ENCODE data around the gene ZNF586.
"Not testable (repeated sequence)": the region's sequence is repeated elsewhere in the genome, so short reads cannot be mapped to it uniquely, and the experiment has no call there.

Gene ZNF586

GRCh38 chr19:57779220-57779845 lies 9.9 kb downstream of the ZNF586 start:
- TF ChIP-seq, protein P1, sequence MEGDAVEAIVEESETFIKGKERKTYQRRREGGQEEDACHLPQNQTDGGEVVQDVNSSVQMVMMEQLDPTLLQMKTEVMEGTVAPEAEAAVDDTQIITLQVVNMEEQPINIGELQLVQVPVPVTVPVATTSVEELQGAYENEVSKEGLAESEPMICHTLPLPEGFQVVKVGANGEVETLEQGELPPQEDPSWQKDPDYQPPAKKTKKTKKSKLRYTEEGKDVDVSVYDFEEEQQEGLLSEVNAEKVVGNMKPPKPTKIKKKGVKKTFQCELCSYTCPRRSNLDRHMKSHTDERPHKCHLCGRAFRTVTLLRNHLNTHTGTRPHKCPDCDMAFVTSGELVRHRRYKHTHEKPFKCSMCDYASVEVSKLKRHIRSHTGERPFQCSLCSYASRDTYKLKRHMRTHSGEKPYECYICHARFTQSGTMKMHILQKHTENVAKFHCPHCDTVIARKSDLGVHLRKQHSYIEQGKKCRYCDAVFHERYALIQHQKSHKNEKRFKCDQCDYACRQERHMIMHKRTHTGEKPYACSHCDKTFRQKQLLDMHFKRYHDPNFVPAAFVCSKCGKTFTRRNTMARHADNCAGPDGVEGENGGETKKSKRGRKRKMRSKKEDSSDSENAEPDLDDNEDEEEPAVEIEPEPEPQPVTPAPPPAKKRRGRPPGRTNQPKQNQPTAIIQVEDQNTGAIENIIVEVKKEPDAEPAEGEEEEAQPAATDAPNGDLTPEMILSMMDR (IDR thresholded peaks at IDR 0.05; ENCODE audit: unreplicated experiment in 3 of 3), result no peak

DNA sequence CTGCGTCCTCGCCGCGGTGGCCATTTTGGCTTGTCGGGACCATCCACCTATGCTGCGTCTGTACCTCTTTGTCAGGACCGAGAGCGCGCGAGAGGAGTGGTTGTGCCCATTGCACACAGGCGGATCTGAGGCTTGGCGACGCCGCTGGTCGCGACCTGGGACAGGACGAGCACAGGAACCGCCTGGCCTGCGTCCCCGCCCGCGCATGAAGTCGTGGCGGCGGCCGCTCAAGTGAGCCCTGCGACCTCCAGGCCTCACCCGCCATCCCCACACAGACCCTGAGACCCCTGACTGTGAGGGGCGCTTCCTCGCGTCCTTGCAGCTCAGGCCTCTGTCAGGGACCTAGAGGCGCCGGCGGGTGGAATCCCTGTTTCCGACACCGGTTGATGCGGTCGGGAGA lies 16.8 kb downstream of the ZNF586 start:
- TF ChIP-seq, protein P1 (IDR thresholded peaks at IDR 0.05; ENCODE audit: unreplicated experiment in 3 of 3), result no peak

More at GRCh38 chr19:57779220-57779845, 9.9 kb downstream of the ZNF586 start:
- Mint-ChIP-seq H3K36me3 (ENCODE audit: low read depth) (peaks cover 94% of the 10 kb centered on the region), H3K4me3 (no peak overlapping the region), H3K4me1 (no peaks in the 10 kb centered on the region), H3K27me3 (ENCODE audit: low read depth) (no peaks in the 10 kb centered on the region), H3K27ac (no peak overlapping the region), H3K9me3 (peaks cover 65% of the 10 kb centered on the region)

DNA sequence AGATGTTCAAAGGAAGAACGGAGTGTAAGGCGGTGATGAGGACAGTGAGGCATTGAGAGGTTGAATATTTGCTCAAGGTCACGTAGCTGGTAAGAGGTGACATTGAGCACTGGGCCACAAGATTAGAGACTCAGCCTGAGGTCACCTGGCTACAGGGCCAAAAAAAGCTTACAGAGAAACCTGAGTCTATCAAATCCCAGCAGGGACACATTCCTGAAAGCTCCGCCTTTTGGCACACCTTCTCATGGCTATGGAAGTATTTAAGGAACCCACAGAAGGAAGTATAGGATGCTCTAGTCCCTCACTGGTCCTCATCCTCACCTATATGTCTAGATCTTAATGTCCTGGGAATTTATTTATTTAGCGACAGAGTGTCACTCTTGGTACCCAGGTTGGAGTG lies 17.4 kb downstream of the ZNF586 start:
- no peak overlapping the region for H3K4me3 Mint-ChIP-seq
- peaks cover 59% of the 10 kb centered on the region for H3K9me3 Mint-ChIP-seq
- H3K36me3 Mint-ChIP-seq (ENCODE audit: low read depth), result peaks cover 92% of the 10 kb centered on the region
- no peaks in the 10 kb centered on the region for H3K4me1 Mint-ChIP-seq
- H3K27me3 Mint-ChIP-seq (ENCODE audit: low read depth), result no peaks in the 10 kb centered on the region
- H3K27ac Mint-ChIP-seq, result no peak overlapping the region
- TF ChIP-seq, protein P1 (IDR thresholded peaks at IDR 0.05; ENCODE audit: unreplicated experiment in 3 of 3), result no peak

More for the DNA sequence above, 16.8 kb downstream of the ZNF586 start:
- Mint-ChIP-seq H3K4me1 (no peaks in the 10 kb centered on the region), H3K27ac (no peak overlapping the region), H3K36me3 (ENCODE audit: low read depth) (peaks cover 92% of the 10 kb centered on the region), H3K4me3 (no peak overlapping the region), H3K9me3 (peaks cover 63% of the 10 kb centered on the region), H3K27me3 (ENCODE audit: low read depth) (no peaks in the 10 kb centered on the region)

- H3K4me1 Mint-ChIP-seq, result no peaks in the 10 kb centered on the region
- H3K4me3 Mint-ChIP-seq, result no peak overlapping the region
- peaks cover 87% of the 10 kb centered on the region for H3K36me3 Mint-ChIP-seq (ENCODE audit: low read depth)
- no peak overlapping the region for H3K27ac Mint-ChIP-seq
- TF ChIP-seq, protein P1 (IDR thresholded peaks at IDR 0.05; ENCODE audit: unreplicated experiment in 3 of 3), result no peak
- no peaks in the 10 kb centered on the region for H3K27me3 Mint-ChIP-seq (ENCODE audit: low read depth)
- peaks cover 58% of the 10 kb centered on the region for H3K9me3 Mint-ChIP-seq
These were observed 18.7 kb downstream of the ZNF586 start for GRCh38 chr19:57788114-57788692.

DNA sequence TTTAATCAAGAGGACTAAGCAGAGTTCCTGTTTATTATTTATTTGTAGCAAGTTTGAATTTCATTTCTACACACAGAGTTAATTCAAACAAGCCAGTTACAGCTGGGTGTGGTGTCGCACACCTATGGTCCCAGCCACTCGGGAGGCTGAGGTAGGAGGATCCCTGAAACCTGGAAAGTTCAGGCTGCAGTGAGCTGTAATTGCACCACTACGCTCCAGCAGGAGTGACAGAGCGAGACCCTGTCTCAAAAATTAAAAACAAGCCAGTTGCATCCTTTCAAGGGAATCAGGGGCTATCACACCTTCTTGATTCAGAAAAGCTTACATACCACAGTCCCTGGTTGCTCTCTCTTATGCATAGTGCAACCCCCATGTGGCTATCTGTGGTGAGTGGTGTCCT lies 19.8 kb downstream of the ZNF586 start:
- Mint-ChIP-seq H3K36me3 (ENCODE audit: low read depth) (peaks cover 87% of the 10 kb centered on the region), H3K27ac (no peak overlapping the region), H3K4me3 (no peak overlapping the region), H3K4me1 (no peaks in the 10 kb centered on the region), H3K9me3 (peaks cover 56% of the 10 kb centered on the region), H3K27me3 (ENCODE audit: low read depth) (no peaks in the 10 kb centered on the region)
- TF ChIP-seq, protein P1 (IDR thresholded peaks at IDR 0.05; ENCODE audit: unreplicated experiment in 3 of 3), result no peak

DNA sequence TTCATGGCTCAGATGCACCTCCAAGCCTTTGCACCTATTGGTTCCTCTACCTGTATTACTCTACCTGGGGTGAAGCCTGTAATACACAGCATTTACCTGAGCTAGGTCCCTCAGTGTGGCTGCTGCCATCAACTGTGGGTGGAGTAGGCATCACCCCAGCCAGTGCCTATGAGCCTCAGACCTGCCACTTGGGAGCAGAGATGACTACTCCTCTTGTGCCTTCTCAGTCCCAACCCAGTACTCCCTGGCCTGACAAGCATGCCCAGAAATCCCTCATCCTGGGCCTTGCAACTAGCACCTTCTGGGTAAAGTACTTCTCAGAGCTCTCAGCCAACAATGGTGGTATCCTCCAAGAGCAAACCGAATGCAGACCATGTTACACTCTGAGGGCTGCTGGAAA lies 27.1 kb downstream of the ZNF586 start:
- H3K4me1 Mint-ChIP-seq; H3K27ac Mint-ChIP-seq; H3K4me3 Mint-ChIP-seq; H3K9me3 Mint-ChIP-seq; H3K27me3 Mint-ChIP-seq (ENCODE audit: low read depth): not testable (repeated sequence)
- peaks cover 60% of the 10 kb centered on the region for H3K36me3 Mint-ChIP-seq (ENCODE audit: low read depth)

All from nephron (organoid).